GM12891 (cell line): ENCODE results near the gene EID1.

ENCODE experiments used
- POLR2A ChIP-seq: IDR thresholded peaks from 2 replicates; pipeline ENCODE4 v1.6.1; 2011; ENCODE audit warnings: low read depth, low read length, control low read depth
- TAF1 ChIP-seq: IDR thresholded peaks from 2 replicates; pipeline ENCODE4 v1.6.1; 2011; ENCODE audit warnings: low read depth, low read length, control low read depth

DNA sequence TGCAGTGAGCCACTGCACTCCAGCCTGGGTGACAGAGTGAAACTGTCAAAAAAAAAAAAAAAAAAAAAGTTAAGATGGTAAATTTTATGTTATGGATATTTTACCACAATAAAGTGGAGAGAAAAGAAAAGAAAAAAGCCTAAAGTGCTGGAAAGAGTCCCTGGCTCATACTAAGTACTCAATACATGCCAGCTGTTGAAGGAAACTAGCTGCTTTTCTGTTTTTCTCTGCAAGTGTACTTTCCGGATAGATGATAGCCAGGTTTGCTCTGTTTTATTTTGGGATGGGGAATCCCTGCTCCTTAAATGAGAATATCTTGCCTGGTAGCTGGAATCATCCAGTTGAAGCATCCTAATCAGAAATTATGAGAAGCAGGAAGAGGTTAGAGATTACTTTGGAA, 10.9 kb downstream of the EID1 start:
- TF ChIP-seq POLR2A, result no peak
- no peak for TF ChIP-seq TAF1
